GM19193 (cell line): ENCODE results near the gene C14orf180.

Experiments
- POLR2A ChIP-seq: IDR thresholded peaks from 4 replicates; pipeline ENCODE4 v1.6.1; 2011; ENCODE audit not compliant: insufficient read depth, insufficient read length; ENCODE audit errors: extremely low read depth

The C14orf180 gene

DNA sequence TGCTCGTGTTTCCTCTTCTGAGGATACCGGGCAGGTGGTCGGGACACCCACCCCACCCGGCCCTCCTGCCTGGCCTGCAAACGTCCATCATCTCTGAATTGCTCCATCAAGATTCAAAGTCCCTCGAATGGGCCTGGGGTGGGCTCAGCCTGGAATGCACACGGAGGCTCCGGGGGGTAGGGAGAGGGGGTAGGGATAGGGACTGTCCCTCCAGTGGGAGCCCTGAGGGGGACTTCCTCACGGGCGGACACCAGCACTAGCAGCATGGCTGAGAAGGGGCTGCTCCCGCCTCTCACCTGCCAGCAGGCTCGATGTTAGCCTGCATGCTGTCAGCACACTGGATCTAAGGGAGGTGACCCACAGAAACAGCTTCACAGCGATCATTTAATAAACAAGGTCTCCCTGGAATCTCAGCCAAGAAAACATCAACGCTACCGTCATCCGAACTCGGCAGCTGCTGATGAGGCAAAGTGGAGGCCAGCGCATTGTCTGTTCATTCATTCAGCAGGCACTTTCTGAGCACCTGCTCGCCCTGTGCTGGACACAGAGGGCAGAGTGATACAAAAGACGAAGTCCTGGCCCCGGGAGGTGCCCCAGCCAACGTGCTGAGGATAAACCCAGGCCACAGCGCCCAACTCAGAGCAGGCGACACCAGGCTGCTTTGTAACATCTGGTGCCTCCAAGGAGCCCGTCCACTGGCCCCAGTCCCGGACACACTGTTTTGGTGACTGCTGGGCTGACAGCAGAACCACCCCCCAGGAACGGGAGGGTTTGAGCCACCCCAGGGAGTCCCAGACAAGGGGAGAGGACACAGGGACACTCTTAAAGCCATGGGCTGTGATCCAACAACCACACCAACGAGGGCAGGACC, 18.7 kb downstream of the C14orf180 start:
- no peak for TF ChIP-seq POLR2A

DNA sequence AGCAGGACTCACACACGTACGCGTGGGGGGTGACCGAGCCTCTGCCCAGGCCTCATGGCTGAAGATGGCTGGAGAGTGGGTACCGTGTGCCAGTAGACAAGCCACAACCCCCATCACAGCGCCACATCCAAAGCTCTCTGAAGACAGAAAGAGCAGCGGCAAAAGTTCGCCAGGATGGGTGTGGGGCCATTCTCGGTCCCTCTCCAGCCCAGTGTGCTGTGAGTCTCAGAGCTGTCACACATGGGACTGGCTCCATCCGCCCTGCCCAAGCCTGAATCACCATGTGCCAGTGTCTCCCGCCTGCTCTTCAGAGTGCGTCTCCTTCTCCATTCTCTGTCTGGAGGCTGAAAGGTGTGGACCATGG, 19.3 kb downstream of the C14orf180 start:
- TF ChIP-seq POLR2A: no peak

DNA sequence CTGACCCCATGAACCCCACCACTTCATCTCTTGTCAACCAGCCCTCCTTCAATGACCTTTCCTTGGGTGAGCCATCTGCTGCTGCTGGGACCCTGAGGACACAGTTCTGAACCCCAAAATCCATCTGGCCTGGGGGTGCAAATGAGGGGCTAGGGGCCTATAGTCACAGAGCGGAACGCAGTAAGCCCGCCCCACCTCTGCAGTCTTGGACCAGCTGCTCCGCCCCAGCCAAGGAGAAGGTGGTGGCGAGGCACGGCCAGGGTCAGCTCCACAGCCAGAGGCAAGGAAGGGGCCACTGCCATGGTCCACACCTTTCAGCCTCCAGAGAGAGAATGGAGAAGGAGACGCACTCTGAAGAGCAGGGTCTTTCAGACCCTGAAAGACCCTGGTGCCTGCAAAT, 19.9 kb downstream of the C14orf180 start:
- no peak for TF ChIP-seq POLR2A

GRCh38 chr14:104600141-104600643, 20.6 kb downstream of the C14orf180 start:
- TF ChIP-seq POLR2A: no peak

GRCh38 chr14:104600805-104601204, 21.2 kb downstream of the C14orf180 start:
- TF ChIP-seq POLR2A: no peak

DNA sequence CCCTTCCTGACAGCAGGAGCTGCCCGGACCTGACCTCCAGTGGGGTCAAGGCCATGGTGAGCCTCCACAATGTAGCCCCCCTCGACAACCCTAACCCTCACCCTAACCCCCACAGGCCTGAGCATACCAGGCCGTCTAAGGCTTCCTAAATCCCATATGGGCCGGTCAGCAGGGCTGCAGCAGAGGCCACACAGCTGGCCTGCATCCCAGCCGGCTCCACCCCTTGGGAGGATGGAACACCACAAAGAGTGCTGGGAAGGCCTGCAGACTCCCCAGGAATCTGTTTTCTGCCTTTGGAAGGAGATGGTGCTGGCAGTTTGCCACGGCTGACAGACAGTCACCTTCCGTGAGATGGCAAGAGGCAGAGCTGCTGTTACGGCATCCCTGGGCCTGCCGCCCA, 22.2 kb downstream of the C14orf180 start:
- TF ChIP-seq POLR2A: no peak

DNA sequence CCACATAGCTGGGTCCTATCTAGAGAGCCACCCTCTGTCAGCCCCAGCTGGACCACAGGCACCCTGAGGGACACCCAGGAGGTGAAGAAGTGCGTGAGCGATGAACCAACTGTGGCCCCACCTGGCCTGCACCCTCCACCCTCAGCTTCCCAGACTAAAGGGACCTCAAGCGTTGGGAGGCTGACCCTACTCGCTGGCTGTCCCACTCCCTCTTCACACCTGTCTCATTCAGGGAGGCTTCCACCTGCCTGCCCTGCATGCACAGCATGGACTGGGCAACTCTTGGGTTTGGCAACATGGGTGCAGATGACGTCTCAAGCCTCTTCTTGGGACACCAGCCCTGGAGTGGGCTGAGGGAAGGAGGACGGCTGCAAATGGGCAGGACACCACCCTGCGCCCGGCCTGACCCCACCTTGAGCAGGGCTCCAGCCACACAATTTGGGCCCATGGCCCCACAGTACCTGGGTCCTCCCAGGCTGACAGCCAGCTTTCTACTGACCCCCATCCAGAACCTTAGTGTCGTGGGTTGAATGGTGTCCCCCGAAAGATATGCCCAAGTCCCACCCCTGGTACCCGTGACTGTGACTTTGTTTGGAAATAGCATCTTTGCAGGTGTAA, 22.9 kb downstream of the C14orf180 start:
- TF ChIP-seq POLR2A: no peak

GRCh38 chr14:104602933-104603325, 23.4 kb downstream of the C14orf180 start:
- TF ChIP-seq POLR2A: no peak

- no peak for TF ChIP-seq POLR2A
Observed at GRCh38 chr14:104603711-104604401, 24.3 kb downstream of the C14orf180 start.

GRCh38 chr14:104604458-104605449, 25.2 kb downstream of the C14orf180 start, which contains the start of gene TMEM179:
Gene TMEM179, minus strand, starts transcription at chr14:104604772. Its CDS starts 31 bp downstream, at chr14:104604741.
- TF ChIP-seq POLR2A: no peak

- TF ChIP-seq POLR2A: no peak
Observed at GRCh38 chr14:104609666-104610065, 30.1 kb downstream of the C14orf180 start.

- no peak for TF ChIP-seq POLR2A
Observed at GRCh38 chr14:104610749-104611310, 31.3 kb downstream of the C14orf180 start.

DNA sequence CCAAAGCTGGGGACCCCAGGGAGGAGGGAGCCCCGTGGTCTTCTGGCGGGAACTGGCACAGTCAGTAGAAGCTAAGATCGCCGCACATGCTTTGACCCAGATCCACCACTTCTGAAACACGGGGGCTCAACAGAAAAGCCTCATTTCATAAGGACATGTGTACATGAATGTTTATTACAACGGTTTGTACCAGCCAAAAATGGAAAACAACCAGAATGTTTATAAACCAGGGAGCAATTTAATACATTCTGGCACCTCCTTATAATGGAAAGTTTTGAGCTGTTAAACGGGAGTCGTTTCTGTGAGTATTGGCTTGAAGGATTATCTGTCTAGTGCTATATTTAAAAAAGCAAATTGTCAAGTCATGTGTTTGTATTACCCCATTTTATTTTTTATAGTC, 32.3 kb downstream of the C14orf180 start:
- no peak for TF ChIP-seq POLR2A
